ENCODE data around the gene IFIT1.

- TF ChIP-seq MAX (IDR thresholded peaks at IDR 0.05) (peak; percentile 41; the same call in 1 of the 2 replicates), ZBTB7A (IDR thresholded peaks at IDR 0.05; ENCODE audit: low read depth) (no peak)
Measured at GRCh38 chr10:89431977-89432376, 39.6 kb downstream of the IFIT1 start.
